Endothelial cell of hepatic sinusoid (primary cell): ENCODE results near the gene PTPRM.

Source experiments
- in situ Hi-C: cut with HindIII; loops from 2 replicates; pipeline ENCODE4 v1.10.0; 2017; ENCODE audit warnings: low sequenced_read_pairs

The PTPRM gene

DNA sequence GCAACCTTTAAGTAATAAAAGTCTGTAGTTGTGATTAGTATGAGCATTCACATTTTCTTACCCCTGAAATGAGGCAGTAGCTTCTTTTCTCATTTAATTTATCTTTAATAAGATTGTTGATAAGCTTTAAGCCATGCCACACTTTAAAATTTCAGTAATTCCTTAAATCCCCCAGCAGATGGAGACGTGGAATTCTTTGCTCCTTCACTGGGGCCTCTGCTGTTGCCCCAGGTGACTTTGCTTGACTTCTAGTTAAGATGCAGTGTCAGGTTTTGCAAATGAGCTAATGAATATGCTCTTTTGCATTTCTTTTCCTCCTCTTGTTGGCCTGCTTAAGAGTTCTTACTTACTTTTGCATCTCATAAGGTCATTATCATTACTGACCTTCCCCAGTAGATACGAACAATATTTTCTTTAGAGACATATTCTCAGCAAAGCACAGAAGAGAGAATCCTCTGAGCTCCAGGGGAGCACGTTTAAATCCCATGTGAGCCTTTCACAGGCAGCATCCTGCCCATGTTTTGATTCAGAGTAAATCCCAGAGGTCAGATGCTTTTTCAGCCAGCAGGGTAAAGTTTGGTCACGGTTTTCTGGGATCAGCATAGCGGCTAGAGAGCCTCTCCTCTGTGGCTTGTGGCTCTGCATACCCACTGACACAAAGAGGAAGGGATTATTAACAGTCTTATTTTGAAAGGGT lies 222.9 kb downstream of the PTPRM start:
- in situ Hi-C loops, result loop anchor here (5.0 kb wide), 1 partner anchor 32 kb away; no protein-coding TSS in a partner anchor

DNA sequence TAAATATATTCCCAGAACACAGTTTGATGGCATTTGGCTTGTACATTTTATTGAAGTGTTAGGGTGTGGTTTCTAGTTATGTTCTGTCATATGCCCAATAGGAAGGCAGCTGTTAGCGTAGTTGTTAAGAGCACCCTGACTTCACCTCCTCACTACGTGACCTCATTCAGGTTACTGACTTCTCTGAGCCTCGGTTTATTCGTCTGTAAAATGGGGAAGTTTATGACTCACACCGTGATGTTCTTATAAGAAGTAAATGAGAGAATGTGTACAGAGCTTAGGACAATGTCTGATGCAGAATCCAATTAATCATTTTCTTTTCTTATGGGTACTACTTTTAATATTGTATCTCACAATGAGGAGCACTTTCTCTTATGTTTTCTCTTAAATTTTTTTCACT lies 226.0 kb downstream of the PTPRM start:
- in situ Hi-C loops, result no loop called here

DNA sequence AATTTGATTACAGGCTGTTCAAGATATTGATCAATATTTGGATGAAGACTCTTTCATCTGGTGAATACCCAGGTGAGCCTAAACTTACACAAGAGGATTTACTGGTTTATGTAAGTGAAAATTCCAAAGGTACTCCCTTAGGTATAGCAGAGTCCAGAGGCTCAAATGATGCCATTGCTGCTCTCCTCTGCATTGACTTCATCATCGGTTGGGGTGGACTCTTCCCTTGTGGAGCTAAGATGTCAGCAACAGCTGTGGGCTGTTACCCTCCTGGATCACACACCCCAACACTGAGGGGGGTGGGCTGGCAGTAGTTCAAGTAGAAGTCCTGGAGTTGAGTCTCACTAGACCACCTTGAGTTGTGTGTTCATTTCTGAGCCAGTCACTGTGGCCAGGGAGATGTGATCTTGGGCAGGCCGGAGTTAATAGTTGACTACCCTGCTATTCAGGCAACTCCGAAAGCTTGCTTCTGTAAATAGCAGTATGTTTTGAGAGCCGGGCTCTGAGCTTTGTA lies 236.9 kb downstream of the PTPRM start:
- in situ Hi-C loops, result no loop called here

GRCh38 chr18:7805096-7805495 lies 238.0 kb downstream of the PTPRM start:
- in situ Hi-C loops, result no loop called here

DNA sequence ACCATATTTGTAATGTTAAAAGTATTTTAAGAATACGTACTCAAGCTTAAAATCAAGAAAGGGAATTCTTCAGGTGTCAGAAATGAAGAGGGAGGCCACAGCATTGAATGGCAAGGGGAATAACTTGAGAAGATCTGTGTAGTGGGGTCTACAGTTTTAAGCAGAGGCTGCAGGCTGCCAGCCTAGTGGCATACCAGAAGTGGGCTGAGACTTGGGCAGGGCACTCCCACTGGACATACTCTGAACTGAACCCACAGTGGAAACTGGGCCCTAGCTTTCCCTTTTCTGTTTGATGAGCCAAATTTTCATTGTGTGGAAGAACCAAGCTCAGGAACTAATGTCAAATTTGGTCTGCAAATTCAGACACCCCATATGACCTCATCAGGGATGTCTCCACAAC lies 238.8 kb downstream of the PTPRM start:
- in situ Hi-C loops, result no loop called here

DNA sequence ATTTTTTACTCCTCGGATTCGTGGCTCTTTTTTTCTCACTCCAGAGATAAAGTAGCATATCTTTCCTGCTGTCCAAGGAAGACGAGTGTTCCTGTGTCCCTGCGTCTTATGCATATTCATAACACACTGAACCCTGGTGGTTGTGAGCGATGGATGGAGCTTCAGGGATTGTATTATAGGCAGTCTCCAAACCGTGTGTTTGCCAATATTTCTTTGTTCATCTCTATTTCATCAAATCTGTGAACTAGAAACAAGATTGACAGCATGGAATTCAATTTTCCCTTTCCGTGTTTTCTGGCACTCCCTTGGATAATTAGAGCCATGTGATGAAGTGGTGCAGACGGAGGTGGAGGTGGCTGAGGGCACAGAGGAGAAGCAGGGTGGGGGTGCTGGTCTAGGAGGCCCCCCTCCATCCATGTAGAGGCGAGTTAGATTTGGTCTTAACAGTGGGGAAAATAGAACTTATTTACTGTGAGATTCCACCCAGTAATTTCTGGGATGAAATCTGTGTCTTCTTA lies 240.9 kb downstream of the PTPRM start:
- in situ Hi-C loops, result no loop called here

DNA sequence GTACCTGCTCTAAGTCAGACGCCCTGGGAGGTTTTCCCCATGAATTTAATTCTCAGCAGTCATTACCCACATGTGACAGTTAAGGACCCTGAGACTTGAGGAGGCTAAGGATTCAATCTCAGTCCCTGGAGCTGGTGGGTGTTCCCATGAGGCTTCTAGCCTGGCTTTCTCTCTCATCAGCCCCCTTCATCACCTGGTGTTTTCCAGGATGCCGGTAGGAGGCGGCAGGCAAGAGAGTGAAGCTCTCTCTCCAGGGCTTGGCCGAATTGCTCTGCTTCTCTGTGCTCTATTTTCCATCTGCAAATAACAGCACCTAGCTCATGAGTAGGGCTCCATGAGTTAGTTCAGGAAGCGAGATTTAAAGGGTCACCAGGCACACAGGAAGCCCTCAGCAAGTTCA lies 241.9 kb downstream of the PTPRM start:
- in situ Hi-C loops, result no loop called here

- in situ Hi-C loops, result no loop called here
Measured at GRCh38 chr18:7809455-7809854, 242.3 kb downstream of the PTPRM start.

DNA sequence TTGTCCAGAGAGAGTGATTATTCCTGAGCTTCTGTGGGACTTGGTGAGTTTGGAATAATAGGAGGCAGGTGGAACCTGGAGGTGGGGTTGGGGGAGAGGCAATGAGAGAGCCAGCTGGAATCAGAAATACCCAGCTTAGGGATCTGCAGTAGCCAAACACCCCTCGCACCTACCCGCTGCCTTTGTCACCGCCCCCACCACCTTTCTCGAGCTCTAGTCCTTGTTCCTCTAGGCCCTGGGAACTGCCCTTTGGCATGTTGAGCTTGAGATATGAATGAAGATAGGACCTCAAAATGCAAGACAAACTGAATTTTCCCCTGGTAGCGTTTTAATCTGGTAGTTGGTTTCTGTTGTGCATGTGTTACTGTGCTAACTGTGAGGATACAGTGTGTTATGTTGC lies 242.9 kb downstream of the PTPRM start:
- in situ Hi-C loops, result no loop called here

DNA sequence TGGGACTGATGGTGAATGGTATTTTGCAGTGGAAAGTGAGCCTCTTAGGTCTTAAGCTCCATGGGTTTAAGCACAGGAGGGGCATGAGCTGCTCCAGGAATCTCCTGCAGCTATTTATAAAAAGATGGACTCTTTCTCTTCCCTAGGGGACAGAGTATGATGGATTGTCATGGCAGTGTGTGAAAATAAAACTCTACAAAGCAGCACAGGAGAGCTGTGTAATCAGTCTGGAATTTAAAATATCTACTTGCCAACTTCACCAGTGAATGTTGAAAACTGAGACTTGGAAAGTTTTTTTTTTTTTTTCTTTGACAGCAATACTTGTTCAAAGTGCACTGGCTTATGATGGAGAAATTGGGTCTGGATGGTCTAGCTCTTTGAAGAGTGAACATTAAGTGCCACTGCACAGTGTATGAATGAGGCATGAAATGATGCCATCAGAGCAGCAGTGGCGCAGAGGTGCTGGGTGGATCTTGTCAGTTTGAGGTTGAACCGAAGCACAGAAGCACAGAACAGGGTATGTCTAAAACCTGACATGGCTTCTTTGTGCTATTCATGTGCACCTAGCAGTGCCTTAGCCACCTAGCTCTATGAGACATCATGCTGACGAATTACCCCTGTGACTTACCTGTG lies 245.4 kb downstream of the PTPRM start:
- in situ Hi-C loops, result no loop called here

GRCh38 chr18:7813131-7813530 lies 246.0 kb downstream of the PTPRM start:
- in situ Hi-C loops, result no loop called here

- in situ Hi-C loops, result no loop called here
Measured at GRCh38 chr18:7814754-7815315, 247.7 kb downstream of the PTPRM start.

GRCh38 chr18:7815787-7816186 lies 248.7 kb downstream of the PTPRM start:
- in situ Hi-C loops, result no loop called here

DNA sequence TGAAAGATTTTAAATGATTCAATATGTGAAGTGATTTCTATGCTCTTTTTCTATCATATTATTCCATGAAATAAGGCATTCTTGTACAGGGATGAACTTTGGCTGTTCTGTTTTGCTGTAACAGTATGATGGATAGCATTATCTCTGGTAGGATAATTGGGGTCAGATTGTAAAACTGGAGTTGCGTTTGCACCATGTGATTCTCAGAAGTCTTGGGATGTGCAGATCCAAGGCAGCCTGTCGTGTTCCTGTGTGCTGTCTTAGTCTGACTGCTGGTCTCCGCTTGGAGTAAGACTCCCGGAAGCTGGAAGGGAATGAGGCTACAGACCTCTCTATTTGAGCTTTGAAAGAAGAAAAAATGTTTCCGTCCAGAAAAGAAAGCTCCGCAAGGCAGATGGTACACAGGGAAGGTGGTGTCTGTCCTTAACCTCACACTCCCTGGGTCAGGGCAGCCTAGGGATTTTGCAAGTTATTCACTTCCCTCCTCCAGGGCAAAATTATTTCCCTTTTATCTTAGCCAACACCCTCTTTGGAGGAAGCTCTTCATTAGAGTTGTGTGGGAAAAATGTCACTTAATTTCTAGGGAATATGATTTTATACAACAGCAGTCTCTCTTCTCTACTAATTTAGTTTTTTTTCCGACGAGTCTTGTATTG lies 250.6 kb downstream of the PTPRM start:
- in situ Hi-C loops, result no loop called here

DNA sequence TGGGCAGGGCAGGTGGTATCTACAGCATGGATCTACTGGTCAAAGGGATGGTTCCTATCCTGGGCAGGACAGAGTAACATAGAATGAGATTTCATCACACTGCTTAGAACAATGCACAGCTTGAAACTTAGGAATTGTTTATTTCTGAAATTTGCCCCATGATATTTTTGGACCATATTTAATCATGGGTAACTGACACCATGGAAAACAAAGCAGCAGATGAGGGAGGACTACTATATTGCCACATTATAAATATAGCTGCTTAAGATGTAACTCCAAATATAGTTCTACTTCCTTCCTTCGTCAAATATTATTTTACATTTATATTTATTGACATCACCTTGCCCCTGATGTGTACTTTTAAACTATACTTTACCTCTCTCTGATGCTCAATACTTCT lies 254.7 kb downstream of the PTPRM start:
- in situ Hi-C loops, result loop anchor here (5.0 kb wide), 1 partner anchor 34 kb away; no protein-coding TSS in a partner anchor

DNA sequence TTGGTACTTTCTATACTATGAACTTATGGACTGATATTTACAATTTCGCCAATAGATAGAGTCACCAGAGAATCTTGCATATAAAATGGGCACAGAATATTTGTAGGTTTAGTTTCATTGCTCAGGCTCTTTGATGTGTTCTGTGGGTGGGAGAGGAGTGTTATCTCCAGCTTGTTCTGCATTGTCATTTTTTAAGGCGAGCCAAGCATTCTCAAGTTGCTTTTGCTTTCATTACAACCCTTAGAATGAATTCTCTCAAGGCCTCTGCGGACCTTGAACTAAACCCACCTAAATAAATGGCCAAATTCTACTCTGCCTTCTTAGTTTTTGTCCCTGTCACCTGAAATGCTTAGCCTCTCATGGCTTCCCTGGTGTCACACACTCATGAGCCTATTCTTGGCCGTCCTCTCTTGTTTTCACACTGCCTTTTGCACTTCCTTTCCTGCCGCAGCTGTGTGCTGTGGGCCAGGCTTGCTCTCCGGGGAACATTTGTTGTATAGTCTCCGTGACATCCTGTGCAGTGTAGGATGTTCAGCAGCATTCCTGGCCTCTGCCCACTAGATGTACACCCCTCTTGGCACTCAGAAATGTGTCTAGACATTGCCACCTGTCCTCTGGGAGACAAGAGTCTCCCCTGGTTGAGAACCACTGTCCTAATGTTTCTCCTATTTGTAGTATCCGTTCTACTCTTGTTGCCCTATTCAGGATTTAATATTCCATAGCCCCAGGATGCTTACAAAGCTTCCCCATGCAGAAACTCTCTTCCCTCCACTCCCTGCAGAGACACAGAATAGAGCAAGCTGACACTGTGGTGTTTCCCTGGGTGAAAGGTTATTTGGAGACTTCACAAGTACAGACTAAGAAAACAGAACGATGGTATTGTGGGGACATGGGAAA lies 255.6 kb downstream of the PTPRM start:
- in situ Hi-C loops, result loop anchor here (5.0 kb wide), 1 partner anchor 35 kb away; no protein-coding TSS in a partner anchor

DNA sequence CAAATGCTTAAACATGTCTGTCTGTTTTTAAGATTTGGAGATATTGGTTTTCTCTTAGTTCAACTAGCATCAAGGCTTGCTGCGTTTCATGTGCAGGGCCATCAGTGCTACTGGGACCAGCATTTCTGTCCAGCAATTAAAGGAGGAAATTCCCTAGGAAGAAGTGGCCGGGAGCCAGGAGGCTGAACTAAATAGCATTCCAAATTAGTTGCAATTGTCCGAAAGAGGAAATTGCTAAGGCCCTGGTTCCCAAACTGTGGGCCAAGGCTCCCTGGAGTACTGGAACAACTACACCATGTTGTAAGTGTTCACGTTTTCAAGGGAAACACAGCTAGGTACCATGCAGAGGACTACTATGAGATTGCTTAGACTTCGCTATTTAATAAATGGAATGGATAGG lies 257.9 kb downstream of the PTPRM start:
- in situ Hi-C loops, result loop anchor here (5.0 kb wide), 1 partner anchor 38 kb away; no protein-coding TSS in a partner anchor

- in situ Hi-C loops, result no loop called here
Measured at GRCh38 chr18:7830468-7830867, 263.4 kb downstream of the PTPRM start.

- in situ Hi-C loops, result no loop called here
Measured at GRCh38 chr18:7839548-7839947, 272.4 kb downstream of the PTPRM start.

- in situ Hi-C loops, result no loop called here
Measured at GRCh38 chr18:7840411-7840810, 273.3 kb downstream of the PTPRM start.
